NCI-H446 (cell line): ENCODE results near the gene SGMS1.
A peak's percentile ranks its signal among the peaks of the same experiment; 100 is the strongest.
"Not testable (repeated sequence)": the region's sequence is repeated elsewhere in the genome, so short reads cannot be mapped to it uniquely, and the experiment has no call there.

Source experiments
- DNase-seq, 2 experiments: peaks; one replicate each; lab custom pipeline; 2025; lab: John Stamatoyannopoulos, UW

The SGMS1 gene

DNA sequence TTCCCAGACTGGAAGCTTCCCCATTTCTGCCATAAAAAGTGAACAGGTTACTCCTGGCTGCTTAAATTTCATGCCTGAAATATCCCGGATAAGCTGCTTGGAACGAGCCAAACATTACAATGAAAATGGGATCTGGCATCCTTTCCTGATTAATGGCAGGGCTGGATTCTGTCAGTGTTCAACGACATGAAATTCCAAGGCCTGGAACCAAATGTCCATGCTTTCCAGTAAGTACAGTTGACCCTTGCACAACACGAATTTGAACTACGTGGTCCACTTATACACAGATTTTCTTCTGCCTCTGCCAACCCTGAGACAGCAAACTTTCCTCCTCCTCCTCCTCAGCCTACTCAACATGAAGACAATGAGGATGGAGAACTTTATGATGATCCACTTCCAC, 65.4 kb downstream of the SGMS1 start:
- peak in 1 of 2 experiments; percentile 7 for DNase-seq

GRCh38 chr10:50557130-50557682, 66.5 kb downstream of the SGMS1 start:
- no peak for DNase-seq

GRCh38 chr10:50556237-50557120, 67.3 kb downstream of the SGMS1 start:
- no peak for DNase-seq

DNA sequence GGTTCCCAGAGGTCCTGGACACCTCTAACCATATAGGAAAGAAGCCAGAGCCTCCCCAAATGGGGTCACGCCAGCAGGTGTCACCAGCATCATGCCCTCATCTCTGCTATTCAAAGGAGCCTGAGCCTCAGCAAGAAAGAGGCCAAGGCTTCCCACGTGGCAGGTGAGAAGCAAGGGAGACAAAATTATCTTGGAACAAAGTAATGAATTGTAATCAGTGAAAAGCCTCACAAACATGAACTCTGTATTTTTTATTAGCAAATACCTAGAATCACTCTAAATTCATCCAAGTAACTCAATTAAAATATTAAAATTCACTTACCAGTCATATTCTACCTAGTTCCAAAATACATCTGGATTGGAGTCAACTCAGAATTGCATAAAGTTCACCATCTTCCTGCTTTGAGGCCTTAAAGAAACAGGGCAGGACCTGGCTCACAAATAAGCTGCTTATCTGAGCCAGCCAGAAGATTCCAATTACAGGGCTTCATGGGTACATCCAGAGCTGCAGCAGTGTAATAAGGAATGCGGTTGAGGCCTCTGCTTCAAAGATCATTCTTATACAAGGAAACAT, 68.7 kb downstream of the SGMS1 start:
- DNase-seq = no peak

- DNase-seq = peak; percentile 4 to 14
These were observed 69.3 kb downstream of the SGMS1 start for GRCh38 chr10:50554376-50554994.

DNA sequence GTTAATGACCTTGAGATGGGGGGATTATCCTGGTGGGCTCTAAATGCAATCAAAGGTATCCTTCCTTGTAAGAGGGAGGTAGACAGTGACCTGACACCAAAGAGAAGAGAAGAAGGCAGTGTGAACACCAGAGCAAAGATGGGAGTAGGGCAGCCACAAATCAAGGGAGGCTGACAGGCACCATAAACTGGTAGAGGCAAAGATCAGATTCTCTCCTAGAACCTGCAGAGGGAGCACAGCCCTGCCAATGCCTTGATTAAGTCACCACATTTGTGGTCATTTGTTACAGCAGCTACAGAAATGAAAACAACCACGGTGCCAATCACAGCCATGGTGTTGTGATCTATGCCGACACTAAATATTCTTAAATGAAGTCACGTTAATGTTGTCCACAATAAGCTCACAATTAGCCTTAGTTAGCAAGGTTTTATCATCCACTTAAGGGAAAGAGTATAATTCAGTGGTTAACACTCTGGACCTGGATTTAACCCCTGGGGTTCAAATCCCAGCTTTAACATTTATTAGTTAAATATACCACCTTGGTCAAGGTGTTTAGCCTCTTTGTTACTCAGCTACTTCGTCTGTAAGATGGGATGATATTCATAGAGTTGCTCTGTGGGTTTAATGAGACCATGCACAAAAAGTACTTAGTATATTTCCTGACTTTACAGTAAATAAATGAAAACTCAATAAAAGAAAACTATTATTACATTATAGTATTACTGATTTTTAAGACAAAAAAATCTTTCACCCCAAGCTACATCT, 70.8 kb downstream of the SGMS1 start:
- no peak for DNase-seq

GRCh38 chr10:50552308-50552707, 71.4 kb downstream of the SGMS1 start:
- DNase-seq = no peak

DNA sequence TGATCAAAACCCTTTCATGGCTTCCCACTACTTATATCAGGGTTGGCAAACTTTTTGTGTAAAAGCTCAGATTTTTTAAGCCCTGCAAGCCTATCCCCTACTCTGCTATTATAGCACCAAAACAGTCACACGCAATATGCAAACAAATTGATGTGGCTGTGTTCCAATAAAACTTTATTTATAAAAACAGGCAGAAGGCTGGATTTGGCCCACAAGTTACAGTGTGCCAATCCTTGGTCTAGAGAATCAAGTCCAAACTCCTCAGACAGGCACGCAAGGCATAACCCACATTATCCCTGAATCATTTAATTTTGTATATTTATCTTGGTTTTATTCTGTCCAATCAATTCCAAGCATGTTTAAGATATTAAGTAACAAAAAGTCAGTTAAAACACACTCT, 71.9 kb downstream of the SGMS1 start:
- no peak for DNase-seq

- DNase-seq = no peak
These were observed 73.4 kb downstream of the SGMS1 start for GRCh38 chr10:50550291-50550839.

DNA sequence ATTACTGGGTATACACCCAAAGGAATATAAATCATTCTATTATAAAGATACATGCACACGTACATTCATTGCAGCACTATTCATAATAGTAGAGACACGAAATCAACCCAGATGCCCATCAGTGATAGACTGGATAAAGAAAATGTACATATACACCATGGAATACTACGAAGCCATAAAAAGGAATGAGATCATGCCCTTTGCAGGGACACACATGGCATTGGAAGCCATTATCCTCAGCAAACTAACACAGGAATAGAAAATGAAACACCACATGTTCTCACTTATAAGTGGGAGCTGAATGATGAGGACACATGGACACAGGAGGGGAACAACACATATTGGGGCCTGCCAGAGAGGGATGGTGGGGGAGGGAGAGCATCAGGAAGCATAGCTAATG, 74.6 kb downstream of the SGMS1 start:
- not testable (repeated sequence) for DNase-seq

DNA sequence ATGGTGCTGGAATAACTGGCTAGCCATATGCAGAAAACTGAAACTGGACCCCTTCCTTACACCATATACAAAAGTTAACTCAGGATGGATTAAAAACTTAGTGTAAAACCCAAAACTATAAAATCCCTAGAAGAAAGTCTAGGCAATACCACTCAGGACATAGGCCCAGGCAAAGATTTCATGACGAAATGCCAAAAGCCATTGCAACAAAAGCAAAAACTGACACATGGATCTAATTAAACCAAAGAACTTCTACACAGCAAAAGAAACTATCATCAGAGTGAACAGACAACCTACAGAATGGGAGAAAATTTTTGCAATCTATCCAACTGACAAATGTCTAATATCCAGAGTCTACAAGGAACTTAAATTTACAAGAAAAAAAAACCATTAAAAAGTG, 75.3 kb downstream of the SGMS1 start:
- not testable (repeated sequence) for DNase-seq

GRCh38 chr10:50546287-50546686, 77.5 kb downstream of the SGMS1 start:
- not testable (repeated sequence) for DNase-seq

- no peak for DNase-seq
These were observed 77.9 kb downstream of the SGMS1 start for GRCh38 chr10:50545846-50546245.

GRCh38 chr10:50544857-50545429, 78.8 kb downstream of the SGMS1 start:
- DNase-seq = no peak

- DNase-seq = no peak
These were observed 79.5 kb downstream of the SGMS1 start for GRCh38 chr10:50544095-50544856.

GRCh38 chr10:50542871-50543270, 80.9 kb downstream of the SGMS1 start:
- DNase-seq = no peak

GRCh38 chr10:50541921-50542320, 81.8 kb downstream of the SGMS1 start:
- no peak for DNase-seq

DNA sequence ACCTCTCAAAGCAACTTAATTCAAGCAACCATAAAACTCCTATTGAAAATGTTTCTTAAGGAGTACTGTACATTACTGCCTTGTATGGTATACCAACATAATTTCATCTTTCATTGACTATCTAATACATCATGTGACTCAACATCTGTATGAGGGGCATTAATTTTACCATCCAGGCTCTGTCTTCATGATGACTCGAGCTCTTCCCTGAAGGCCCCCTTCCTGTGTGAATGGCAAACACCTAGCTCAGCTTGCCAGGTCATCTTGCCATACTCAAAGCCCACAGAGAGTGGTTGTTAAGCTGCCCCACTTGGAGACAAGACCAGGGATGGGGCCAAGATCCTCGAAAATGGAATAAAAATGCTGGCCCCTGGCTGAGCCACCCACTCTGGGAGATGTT, 82.4 kb downstream of the SGMS1 start:
- no peak for DNase-seq

DNA sequence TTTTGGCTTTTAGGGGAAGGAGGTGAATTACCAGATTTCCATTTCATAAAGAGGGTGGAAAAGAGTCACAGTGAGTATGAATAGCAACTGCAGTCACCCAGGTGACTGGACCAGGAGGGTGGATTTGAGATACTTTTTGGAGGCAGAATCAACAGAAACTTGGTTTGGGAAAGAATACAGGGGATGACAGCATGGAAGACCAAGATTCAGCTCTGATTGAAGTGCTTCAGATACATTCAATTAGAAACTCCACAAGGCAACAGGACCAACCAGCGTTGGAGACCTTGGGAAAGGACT, 83.0 kb downstream of the SGMS1 start:
- no peak for DNase-seq

GRCh38 chr10:50540069-50540825, 83.5 kb downstream of the SGMS1 start:
- no peak for DNase-seq
